Esophagus (tissue), 2 donors: Measurements from ENCODE around the gene TSN. TPM values are rescaled to one million over a fixed set of nuclear protein-coding genes. Genes with fewer than 3 reads are reported as not detected.
"Not testable (repeated sequence)": the region's sequence is repeated elsewhere in the genome, so short reads cannot be mapped to it uniquely, and the experiment has no call there.

Experiments
- H3K27ac ChIP-seq, 2 donors: one replicate each; pipeline ENCODE4 v1.5.1; 2013; ENCODE audit warnings: low read depth in 2 of 2, mild to moderate bottlenecking in 2 of 2, inconsistent platforms in 1 of 2, low read length in 1 of 2, moderate library complexity in 1 of 2
- H3K27me3 ChIP-seq, 2 donors: one replicate each; pipeline ENCODE4 v1.6.1; 2013; ENCODE audit warnings: low read length in 2 of 2, control low read depth in 1 of 2, mild to moderate bottlenecking in 1 of 2; ENCODE audit not compliant: insufficient read depth in 2 of 2, control insufficient read depth in 1 of 2
- H3K36me3 ChIP-seq, 2 donors: one replicate each; pipeline ENCODE4 v1.6.1; 2013; ENCODE audit warnings: low read length in 1 of 2; ENCODE audit not compliant: control insufficient read depth in 2 of 2, insufficient read depth in 2 of 2
- H3K4me1 ChIP-seq, 2 donors: one replicate each; pipeline ENCODE4 v1.6.1; 2013; ENCODE audit warnings: low read length in 1 of 2; ENCODE audit not compliant: control insufficient read depth in 2 of 2, insufficient read depth in 2 of 2
- H3K4me3 ChIP-seq, 2 donors: one replicate each; pipeline ENCODE4 v1.5.1; 2013; ENCODE audit warnings: low read length in 2 of 2, mild to moderate bottlenecking in 2 of 2, low read depth in 1 of 2, moderate library complexity in 1 of 2
- H3K9me3 ChIP-seq, 2 donors: one replicate each; pipeline ENCODE4 v1.6.1; 2013; ENCODE audit warnings: mild to moderate bottlenecking in 2 of 2, low read depth in 1 of 2, low read length in 1 of 2, moderate library complexity in 1 of 2; ENCODE audit not compliant: control insufficient read depth in 2 of 2, insufficient read depth in 1 of 2
- WGBS, 2 donors: extraction: QIAGEN DNeasy Blood & Tissue Kit; methylation state at CpG; one replicate each; pipeline ENCODE4 v1.1.7; 2013; 5-methylcytosine and 5-hydroxymethylcytosine counted together
- polyA plus RNA-seq, 2 donors: library from polyadenylated mRNA; stranded (reverse); fragments of 200-250 nt; gene quantifications; one replicate each; pipeline ENCODE4 v1.2.3, GENCODE V29; 2013
- donor health status: healthy with polysubstance abuse.
- donor health status: Bipolar disorder and iron deficiency.

TSN gene
- 10 to 100 TPM; 16.5 to 22.9 TPM for polyA plus RNA-seq

GRCh38 chr2:121755237-121756111 is at the start of gene TSN:
TSS of gene TSN (plus strand) at chr2:121755651. CDS start at chr2:121755780, 129 bp downstream.
- H3K9me3 ChIP-seq, result no peaks in the 10 kb centered on the region
- WGBS, 2 donors, result 0% methylated on average over 67 of the region's 67 CpGs
- H3K4me1 ChIP-seq, result no peaks in the 10 kb centered on the region
- H3K4me3 ChIP-seq, result peak within 1 kb of the TSS; percentile 96 to 100
- H3K27me3 ChIP-seq, result no peaks in the 10 kb centered on the region
- H3K27ac ChIP-seq, result peak within 1 kb of the TSS; percentile 79 to 86
- H3K36me3 ChIP-seq, result peaks cover 0 to 2% of the 10 kb centered on the region in 2 donors

GRCh38 chr2:121705958-121706357 is 49.5 kb upstream of the TSN start:
- Histone ChIP-seq H3K36me3 (no peaks in the 10 kb centered on the region), H3K4me1 (no peaks in the 10 kb centered on the region), H3K4me3 (no peak overlapping the region), H3K9me3 (no peaks in the 10 kb centered on the region), H3K27me3 (no peaks in the 10 kb centered on the region), H3K27ac (no peak overlapping the region)
- WGBS, 2 donors, result 87 to 91% methylated on average over 4 of the region's 4 CpGs

DNA sequence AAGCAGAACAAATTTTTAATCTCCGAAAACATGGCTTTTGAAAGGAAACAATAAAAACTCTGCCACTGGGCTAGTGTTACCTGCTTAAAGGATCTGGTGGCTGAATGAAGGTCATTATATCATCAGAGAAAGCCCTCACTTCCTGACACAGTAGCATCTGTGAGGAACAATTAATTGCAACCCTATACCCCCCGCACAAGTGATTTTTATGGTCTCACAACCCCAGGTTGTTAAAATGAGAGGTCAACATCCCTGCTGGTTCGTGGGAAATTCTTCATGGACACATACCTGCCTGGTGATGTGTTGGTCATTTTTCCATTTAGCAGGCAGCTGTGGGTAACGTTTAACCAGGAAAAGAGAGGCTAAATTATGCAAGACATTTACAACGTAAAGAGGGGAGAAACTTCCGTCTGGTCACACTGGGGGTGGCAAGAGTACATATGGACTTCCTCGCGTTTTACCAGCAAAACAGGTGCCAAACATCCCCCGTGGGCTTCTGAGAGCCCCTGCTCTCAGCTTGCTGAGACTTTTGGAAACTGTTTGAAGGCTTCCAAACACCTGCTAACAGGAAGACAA is 48.0 kb upstream of the TSN start:
- no peak overlapping the region for H3K27ac ChIP-seq
- WGBS, 2 donors, result 51 to 65% methylated on average over 9 of the region's 9 CpGs
- H3K4me3 ChIP-seq, result no peak overlapping the region
- no peaks in the 10 kb centered on the region for H3K27me3 ChIP-seq
- no peaks in the 10 kb centered on the region for H3K4me1 ChIP-seq
- no peaks in the 10 kb centered on the region for H3K36me3 ChIP-seq
- no peaks in the 10 kb centered on the region for H3K9me3 ChIP-seq

- no peak overlapping the region for H3K27ac ChIP-seq
- H3K9me3 ChIP-seq, result no peaks in the 10 kb centered on the region
- no peaks in the 10 kb centered on the region for H3K27me3 ChIP-seq
- whole genome bisulfite sequencing, 2 donors, result 69 to 86% methylated on average over 5 of the region's 5 CpGs
- H3K4me3 ChIP-seq, result no peak overlapping the region
- H3K36me3 ChIP-seq, result no peaks in the 10 kb centered on the region
- H3K4me1 ChIP-seq, result no peaks in the 10 kb centered on the region
Measured at GRCh38 chr2:121707920-121708361, 47.5 kb upstream of the TSN start.

DNA sequence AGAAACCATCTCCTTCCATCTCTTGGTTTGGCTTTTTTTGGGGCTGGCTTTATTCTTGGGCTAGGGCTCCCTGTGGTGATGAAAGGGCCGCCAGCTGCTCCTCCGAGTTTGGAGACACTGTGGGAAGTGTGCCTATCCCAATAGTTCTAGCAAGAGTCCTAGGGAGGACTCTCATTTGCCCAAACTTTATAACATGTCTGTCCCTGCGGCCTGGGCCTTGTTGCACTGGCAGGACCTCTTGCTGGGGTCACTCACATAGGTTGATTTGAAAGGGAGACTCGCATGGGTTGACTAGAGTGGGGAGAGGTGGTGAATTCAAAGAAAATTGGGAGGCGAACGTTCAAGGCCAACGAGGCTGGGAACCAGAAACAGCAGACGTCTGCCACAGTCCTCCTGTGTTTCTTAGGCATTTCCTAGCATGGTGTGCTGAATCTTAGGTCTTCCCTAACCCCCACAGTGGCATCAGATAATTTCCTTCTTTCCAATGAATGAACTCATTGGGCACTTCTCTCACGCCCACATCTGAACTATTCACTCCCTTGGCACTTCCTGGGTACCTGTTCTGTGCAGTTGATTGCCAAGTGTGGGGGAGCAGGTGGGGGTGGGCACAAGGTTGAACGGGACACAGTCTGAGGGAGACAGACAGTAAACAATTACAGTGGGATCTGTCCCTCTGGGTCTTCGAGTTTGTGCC is 45.5 kb upstream of the TSN start:
- Histone ChIP-seq H3K4me3 (no peak overlapping the region), H3K36me3 (no peaks in the 10 kb centered on the region), H3K9me3 (no peaks in the 10 kb centered on the region), H3K27ac (no peak overlapping the region), H3K4me1 (no peaks in the 10 kb centered on the region), H3K27me3 (no peaks in the 10 kb centered on the region)
- WGBS, 2 donors, result 74 to 76% methylated on average over 11 of the region's 11 CpGs

DNA sequence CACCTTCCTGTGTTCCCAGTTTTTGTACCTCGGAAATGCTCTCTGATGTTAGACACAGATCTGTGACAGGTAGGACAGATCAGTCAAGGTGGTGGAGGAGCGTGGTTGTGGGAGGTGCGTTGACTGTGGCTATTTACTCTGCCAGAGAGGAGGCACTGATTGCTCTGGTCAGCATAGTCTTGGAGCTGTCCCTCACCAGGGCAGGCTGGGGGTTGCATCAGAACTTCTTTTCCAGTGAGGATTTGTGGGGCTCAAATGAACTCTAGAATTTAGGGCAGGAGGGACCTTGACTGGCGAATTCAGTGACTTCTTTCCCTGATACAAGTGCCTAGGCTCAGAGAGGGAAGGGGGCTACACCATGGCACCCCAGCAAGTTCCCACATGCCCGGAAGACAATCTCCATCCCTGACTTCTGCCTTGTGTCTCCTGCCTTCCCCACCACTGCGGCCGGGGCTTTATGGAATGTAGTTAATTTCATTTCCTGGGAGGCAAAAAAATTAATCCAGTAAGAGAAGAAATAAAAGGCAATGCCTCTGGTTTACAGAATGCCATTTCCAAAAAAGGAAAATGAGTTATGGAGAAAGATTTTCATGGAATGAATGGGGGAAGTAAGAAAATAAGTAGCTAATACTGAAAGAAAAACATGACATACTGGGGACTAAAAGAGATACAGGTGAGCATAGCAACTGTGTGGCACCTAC is 44.8 kb upstream of the TSN start:
- H3K4me1 ChIP-seq, result no peaks in the 10 kb centered on the region
- no peaks in the 10 kb centered on the region for H3K9me3 ChIP-seq
- no peak overlapping the region for H3K27ac ChIP-seq
- H3K27me3 ChIP-seq, result no peaks in the 10 kb centered on the region
- no peak overlapping the region for H3K4me3 ChIP-seq
- 77 to 81% methylated on average over 7 of the region's 7 CpGs for WGBS, 2 donors
- H3K36me3 ChIP-seq, result no peaks in the 10 kb centered on the region

GRCh38 chr2:121711481-121711880 is 44.0 kb upstream of the TSN start:
- not testable (repeated sequence) for H3K4me3 ChIP-seq, H3K4me1 ChIP-seq, H3K27ac ChIP-seq, H3K9me3 ChIP-seq, H3K27me3 ChIP-seq, H3K36me3 ChIP-seq
- 72 to 81% methylated on average over 3 of the region's 3 CpGs for WGBS, 2 donors

GRCh38 chr2:121716126-121716525 is 39.3 kb upstream of the TSN start:
- Histone ChIP-seq H3K4me1 (no peaks in the 10 kb centered on the region), H3K9me3 (no peaks in the 10 kb centered on the region), H3K36me3 (no peaks in the 10 kb centered on the region), H3K27ac (no peak overlapping the region), H3K4me3 (no peak overlapping the region), H3K27me3 (no peaks in the 10 kb centered on the region)
- WGBS, 2 donors, result 65 to 73% methylated on average over 1 of the region's 1 CpG

DNA sequence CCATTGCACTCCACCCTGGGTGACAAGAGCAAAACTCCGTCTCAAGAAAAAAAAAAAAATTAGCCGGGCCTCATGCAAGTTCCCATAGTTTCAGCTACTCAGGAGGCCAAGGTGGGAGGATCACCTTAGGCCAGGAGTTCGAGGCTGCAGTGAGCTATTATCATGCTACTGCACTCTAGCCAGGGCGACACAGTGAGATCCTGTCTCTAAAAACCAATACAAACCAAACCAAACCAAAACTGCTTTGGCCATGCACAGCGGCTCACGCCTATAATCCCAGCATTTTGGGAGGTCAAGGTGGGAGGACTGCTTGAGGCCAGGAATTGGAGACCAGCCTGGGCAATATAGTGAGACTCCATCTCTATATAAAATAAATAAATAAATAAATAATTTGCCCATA is 37.9 kb upstream of the TSN start:
- no peak overlapping the region for H3K4me3 ChIP-seq
- H3K27ac ChIP-seq, result no peak overlapping the region
- WGBS, 2 donors, result 95 to 97% methylated on average over 6 of the region's 6 CpGs
- no peaks in the 10 kb centered on the region for H3K9me3 ChIP-seq
- no peaks in the 10 kb centered on the region for H3K36me3 ChIP-seq
- no peaks in the 10 kb centered on the region for H3K27me3 ChIP-seq
- no peaks in the 10 kb centered on the region for H3K4me1 ChIP-seq
